Endothelial cell of umbilical vein (primary cell): ENCODE measurements around the gene ABTB2. TPM values are rescaled to one million over a fixed set of nuclear protein-coding genes. Genes with fewer than 3 reads are reported as not detected.

ENCODE experiments used
- BruUV-seq: library from RNA; stranded (reverse); fragments of 400-500 nt; replicated peaks from 2 replicates; lab custom pipeline; 2021; lab: Mats Ljungman, UMichigan
- CTCF ChIA-PET: fragments of 300-600, 350-600 bp; sonication (Branson Sonifier 250); formaldehyde crosslinking; loops from one replicate; lab custom pipeline; 2021; ENCODE audit warnings: antibody characterized with exemption, inconsistent platforms; lab: Charles Lee
- POLR2A ChIA-PET: fragments of 300-600, 350-600 bp; sonication (Branson Sonifier 250); formaldehyde crosslinking; loops from one replicate; lab custom pipeline; 2021; ENCODE audit warnings: antibody characterized with exemption, inconsistent platforms; lab: Charles Lee
- DNase-seq: peaks from one replicate; pipeline ENCODE4 v3.0.0-alpha.2; 2011; ENCODE audit warnings: low read depth, low spot score
- FAIRE-seq: peaks from 2 replicates; lab custom pipeline; 2011; peaks lifted over from hg19 to GRCh38; lab: Jason Lieb, UNC
- H2AFZ ChIP-seq: 2 replicates; pipeline ENCODE4 v1.6.0; 2012; ENCODE audit warnings: low read depth, low read length, control low read depth, inconsistent platforms
- H3K27ac ChIP-seq: 2 replicates; pipeline ENCODE4 v1.5.1; 2011; ENCODE audit warnings: low read depth, mild to moderate bottlenecking, control low read depth, low read length, moderate library complexity; ENCODE audit not compliant: insufficient read depth
- H3K27me3 ChIP-seq, 2 experiments: 2 replicates each; pipeline versions ENCODE4 v1.6.0 to v1.6.1; 2011; ENCODE audit warnings: low read length in 2 of 2, mixed read lengths in 1 of 2; ENCODE audit not compliant: control insufficient read depth in 2 of 2, insufficient read depth in 2 of 2
- H3K36me3 ChIP-seq, 2 experiments: 2 replicates in 1 of 2; 3 replicates in 1 of 2; pipeline ENCODE4 v1.5.1; 2011; ENCODE audit warnings: low read length in 2 of 2, mild to moderate bottlenecking in 1 of 2, moderate library complexity in 1 of 2; ENCODE audit not compliant: control insufficient read depth in 2 of 2, insufficient read depth in 2 of 2; ENCODE audit errors: extremely low read depth in 1 of 2
- H3K4me1 ChIP-seq: 3 replicates; pipeline ENCODE4 v1.5.1; 2011; ENCODE audit warnings: mild to moderate bottlenecking, low read length; ENCODE audit not compliant: control insufficient read depth, insufficient read depth; ENCODE audit errors: extremely low read depth
- H3K4me2 ChIP-seq: 2 replicates; pipeline ENCODE4 v1.6.1; 2011; ENCODE audit warnings: low read length, control low read depth, mixed read lengths; ENCODE audit not compliant: insufficient read depth
- H3K4me3 ChIP-seq, 3 experiments: fragments of 200-600 bp in 1 of 3; sonication (generic), shearing (Covaris generic) in 1 of 3; replicated peaks in 1 of 3; 2 replicates each; pipeline ENCODE4 v1.5.1; 2011 to 2016; ENCODE audit warnings: control low read depth in 3 of 3, low read length in 3 of 3, mild to moderate bottlenecking in 2 of 3, inconsistent platforms in 1 of 3, low read depth in 1 of 3, moderate library complexity in 1 of 3; ENCODE audit not compliant: insufficient read depth in 1 of 3
- H3K79me2 ChIP-seq: 2 replicates; pipeline ENCODE4 v1.6.0; 2012; ENCODE audit warnings: low read length, inconsistent platforms; ENCODE audit not compliant: control insufficient read depth, insufficient read depth
- H3K9ac ChIP-seq: replicated peaks from 2 replicates; pipeline ENCODE3; 2011; ENCODE audit warnings: low read length, control low read depth; ENCODE audit not compliant: insufficient read depth; ENCODE audit errors: extremely low read depth
- H3K9me1 ChIP-seq: replicated peaks from 3 replicates; pipeline ENCODE4 v1.6.0; 2011; ENCODE audit warnings: mild to moderate bottlenecking, low read length; ENCODE audit not compliant: control insufficient read depth, insufficient read depth; ENCODE audit errors: extremely low read depth
- H3K9me3 ChIP-seq: replicated peaks from 2 replicates; pipeline ENCODE4 v1.5.1; 2012; ENCODE audit warnings: low read length, inconsistent platforms; ENCODE audit not compliant: control insufficient read depth, insufficient read depth
- H4K20me1 ChIP-seq: replicated peaks from 2 replicates; pipeline ENCODE3; 2011; ENCODE audit warnings: mild to moderate bottlenecking, low read length; ENCODE audit not compliant: control insufficient read depth, insufficient read depth; ENCODE audit errors: extremely low read depth
- EZH2 ChIP-seq: IDR thresholded peaks from 2 replicates; pipeline ENCODE4 v1.6.1; 2012; ENCODE audit warnings: borderline replicate concordance, low read depth, mild to moderate bottlenecking, moderate library complexity, low read length, inconsistent platforms; ENCODE audit not compliant: severe bottlenecking
- FOS ChIP-seq: IDR thresholded peaks from 2 replicates; pipeline ENCODE4 v1.6.1; 2011; ENCODE audit warnings: mild to moderate bottlenecking, low read length, moderate library complexity, borderline replicate concordance; ENCODE audit not compliant: insufficient read depth
- GATA2 ChIP-seq: IDR thresholded peaks from 2 replicates; pipeline ENCODE4 v1.7.0; 2011; ENCODE audit warnings: low read depth, mild to moderate bottlenecking, moderate library complexity, mixed read lengths, low read length; ENCODE audit not compliant: insufficient read length, insufficient read depth
- JUN ChIP-seq: IDR thresholded peaks from 2 replicates; pipeline ENCODE4 v1.6.1; 2011; ENCODE audit warnings: borderline replicate concordance, low read depth; ENCODE audit not compliant: insufficient read length, insufficient read depth
- MYC ChIP-seq: IDR thresholded peaks from one replicate; pipeline ENCODE4 v1.6.1; 2011; ENCODE audit warnings: mild to moderate bottlenecking, low read depth, low read length
- POLR2A ChIP-seq: IDR thresholded peaks from 2 replicates; pipeline ENCODE4 v1.6.1; 2012; ENCODE audit warnings: low read depth, mild to moderate bottlenecking, control low read depth, low read length
- POLR2AphosphoS5 ChIP-seq: IDR thresholded peaks from 2 replicates; pipeline ENCODE4 v1.6.1; 2012; ENCODE audit warnings: low read depth, mild to moderate bottlenecking, control low read depth, low read length, moderate library complexity; ENCODE audit not compliant: insufficient read depth
- dilution Hi-C: fragments of 300-500 bp; cut with MboI; formaldehyde crosslinking; loops from one replicate; pipeline ENCODE4 v1.15.0; 2019; ENCODE audit warnings: low sequenced_read_pairs; ENCODE audit not compliant: extremely low pct_ligation_motif_present
- intact Hi-C: fragments of 100-400 bp; cut with micrococcal nuclease; formaldehyde crosslinking; loops from one replicate; pipeline ENCODE4 v1.10.0; 2022
- polyA plus RNA-seq, 4 experiments: library from polyadenylated mRNA; depleted of rRNA in 3 of 4; stranded (reverse) in 3 of 4; unstranded in 1 of 4; fragments of >200 nt; gene quantifications; 2 replicates each; pipeline versions ENCODE4 v1.2.1 to v1.2.3, GENCODE V29; 2011 to 2012; ENCODE audit warnings: missing spikeins in 1 of 4
- total RNA-seq: library from RNA; stranded (reverse); gene quantifications from 2 replicates; pipeline ENCODE4 v1.2.3, GENCODE V29; 2021
- TF ChIP-seq, protein P1 (sequence below): IDR thresholded peaks from 2 replicates; pipeline ENCODE4 v1.6.1; 2011; ENCODE audit not compliant: insufficient read depth, insufficient read length
- TF ChIP-seq, protein P2 (sequence below), 2 donors: IDR thresholded peaks; 1 replicate in 1 of 2; 2 replicates in 1 of 2; pipeline ENCODE4 v1.5.1; 2011; ENCODE audit warnings: low read length in 2 of 2, mild to moderate bottlenecking in 2 of 2, moderate library complexity in 2 of 2, control low read depth in 1 of 2, inconsistent platforms in 1 of 2, low read depth in 1 of 2; ENCODE audit not compliant: insufficient read depth in 1 of 2; ENCODE audit errors: extremely low read depth in 1 of 2

ABTB2 gene
- total and polyA plus RNA-seq, 2 donors (not counting 3 experiments of a cell fraction or from before 2014, with no cell fraction given), result 0.11 to 0.14 TPM

DNA sequence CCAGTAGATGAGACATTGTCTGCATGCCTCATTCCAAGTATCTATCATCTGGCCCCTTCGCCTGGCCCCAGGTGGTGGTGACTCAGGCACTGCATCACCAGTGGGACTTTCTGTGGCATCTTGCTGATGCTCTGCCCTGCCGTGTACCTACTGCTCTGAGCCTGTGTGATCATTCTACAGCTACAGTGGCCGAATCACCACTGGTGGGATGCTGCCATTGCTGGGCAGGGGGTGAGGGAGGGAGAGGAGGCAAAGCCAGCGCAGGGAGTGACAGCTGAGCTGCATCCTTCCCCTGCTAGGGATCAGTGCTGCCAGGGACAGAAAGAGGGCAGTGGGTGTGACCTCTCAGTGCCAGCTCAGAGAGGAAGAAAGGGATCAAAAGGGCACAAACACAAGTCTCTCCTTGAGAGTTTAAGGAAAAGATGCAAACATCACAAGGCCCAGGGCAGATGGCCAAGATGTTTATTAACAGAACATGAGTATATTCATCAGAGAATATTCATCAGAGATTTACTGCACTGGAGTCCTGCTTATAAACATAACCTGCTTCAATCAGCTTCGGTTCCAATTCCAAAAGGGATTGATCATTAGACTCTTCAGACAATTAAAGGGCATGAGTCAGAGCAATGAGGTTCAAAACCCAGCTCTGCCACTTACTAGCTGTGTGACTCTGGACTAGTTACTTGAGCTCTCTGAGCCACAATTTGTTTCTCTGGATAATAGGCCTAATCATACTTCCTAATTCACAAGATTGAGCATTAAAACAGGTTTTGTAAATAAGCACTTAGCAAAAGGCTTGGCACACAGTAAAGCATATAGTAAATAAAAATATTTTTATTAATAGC lies 142.6 kb downstream of the ABTB2 start:
- TF ChIP-seq FOS, result no peak
- TF ChIP-seq, protein P1, sequence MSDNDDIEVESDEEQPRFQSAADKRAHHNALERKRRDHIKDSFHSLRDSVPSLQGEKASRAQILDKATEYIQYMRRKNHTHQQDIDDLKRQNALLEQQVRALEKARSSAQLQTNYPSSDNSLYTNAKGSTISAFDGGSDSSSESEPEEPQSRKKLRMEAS, result no peak
- no peak for TF ChIP-seq EZH2
- no peak for TF ChIP-seq MYC
- TF ChIP-seq, protein P2, sequence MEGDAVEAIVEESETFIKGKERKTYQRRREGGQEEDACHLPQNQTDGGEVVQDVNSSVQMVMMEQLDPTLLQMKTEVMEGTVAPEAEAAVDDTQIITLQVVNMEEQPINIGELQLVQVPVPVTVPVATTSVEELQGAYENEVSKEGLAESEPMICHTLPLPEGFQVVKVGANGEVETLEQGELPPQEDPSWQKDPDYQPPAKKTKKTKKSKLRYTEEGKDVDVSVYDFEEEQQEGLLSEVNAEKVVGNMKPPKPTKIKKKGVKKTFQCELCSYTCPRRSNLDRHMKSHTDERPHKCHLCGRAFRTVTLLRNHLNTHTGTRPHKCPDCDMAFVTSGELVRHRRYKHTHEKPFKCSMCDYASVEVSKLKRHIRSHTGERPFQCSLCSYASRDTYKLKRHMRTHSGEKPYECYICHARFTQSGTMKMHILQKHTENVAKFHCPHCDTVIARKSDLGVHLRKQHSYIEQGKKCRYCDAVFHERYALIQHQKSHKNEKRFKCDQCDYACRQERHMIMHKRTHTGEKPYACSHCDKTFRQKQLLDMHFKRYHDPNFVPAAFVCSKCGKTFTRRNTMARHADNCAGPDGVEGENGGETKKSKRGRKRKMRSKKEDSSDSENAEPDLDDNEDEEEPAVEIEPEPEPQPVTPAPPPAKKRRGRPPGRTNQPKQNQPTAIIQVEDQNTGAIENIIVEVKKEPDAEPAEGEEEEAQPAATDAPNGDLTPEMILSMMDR (IDR thresholded peaks at IDR 0.05; ENCODE audit: extremely low read depth in 1 of 2, insufficient read depth in 1 of 2, low read depth in 1 of 2, low read length in 2 of 2), result no peak
- no peak for TF ChIP-seq POLR2AphosphoS5
- TF ChIP-seq POLR2A, result no peak
- no peak for TF ChIP-seq GATA2
- no peak for TF ChIP-seq JUN
- H3K79me2 ChIP-seq, result no peaks in the 10 kb centered on the region
- H3K9me3 ChIP-seq, result no peaks in the 10 kb centered on the region
- POLR2A ChIA-PET, result no interaction called here
- FAIRE-seq (no peak), DNase-seq (no peak)
- BruUV-seq, result no TSS peak
- H3K4me2 ChIP-seq, result no peak overlapping the region
- H4K20me1 ChIP-seq, result no peaks in the 10 kb centered on the region
- CTCF ChIA-PET, result interaction anchor here (0.7 to 1.0 kb wide), 3 partner anchors 9 to 41 kb away, joined by 3 read pairs; no protein-coding TSS in a partner anchor
- no peaks in the 10 kb centered on the region for H3K9me1 ChIP-seq
- no peak overlapping the region for H3K27ac ChIP-seq
- H3K4me3 ChIP-seq, result no peak overlapping the region
- H2AFZ ChIP-seq, result no peak overlapping the region
- H3K27me3 ChIP-seq, result no peaks in the 10 kb centered on the region
- dilution Hi-C loops, result no loop called here
- H3K4me1 ChIP-seq, result no peaks in the 10 kb centered on the region
- intact Hi-C loops, result loop anchor here (2.0 kb wide), 1 partner anchor 40 kb away; no protein-coding TSS in a partner anchor
- no peaks in the 10 kb centered on the region for H3K36me3 ChIP-seq
- no peak overlapping the region for H3K9ac ChIP-seq
